ENCODE data around the gene MIEF1. TPM values are rescaled to one million over a fixed set of nuclear protein-coding genes. Genes with fewer than 3 reads are reported as not detected.

MIEF1 gene
- total RNA-seq, 1 donor from 2014 or later: 16.1 TPM

DNA sequence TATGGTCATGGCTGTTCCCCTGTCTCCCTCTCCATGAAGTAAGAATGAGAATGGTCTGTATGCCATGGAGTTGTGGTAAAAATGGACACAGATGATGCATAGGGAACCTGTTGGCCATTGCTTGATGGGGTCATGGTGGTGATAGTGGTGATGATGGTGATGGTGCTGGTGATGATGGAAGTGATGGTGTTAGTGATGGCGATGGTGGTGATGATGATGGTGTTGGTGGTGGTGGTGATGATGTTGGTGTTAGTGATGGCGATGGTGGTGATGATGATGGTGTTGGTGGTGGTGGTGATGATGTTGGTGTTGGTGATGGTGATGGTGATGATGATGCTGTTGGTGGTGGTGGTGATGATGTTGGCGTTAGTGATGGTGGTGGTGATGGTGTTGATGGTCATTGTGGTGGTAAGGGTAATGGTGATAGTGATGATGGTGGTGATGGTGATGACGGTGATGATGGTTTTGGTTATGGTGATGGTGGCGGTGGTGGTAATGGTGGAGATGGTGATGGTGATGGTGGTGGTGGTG lies 63.4 kb downstream of the MIEF1 start:
- no peak for ATAC-seq
- intact Hi-C loops (cut with micrococcal nuclease): no loop called here
- no peak for DNase-seq

DNA sequence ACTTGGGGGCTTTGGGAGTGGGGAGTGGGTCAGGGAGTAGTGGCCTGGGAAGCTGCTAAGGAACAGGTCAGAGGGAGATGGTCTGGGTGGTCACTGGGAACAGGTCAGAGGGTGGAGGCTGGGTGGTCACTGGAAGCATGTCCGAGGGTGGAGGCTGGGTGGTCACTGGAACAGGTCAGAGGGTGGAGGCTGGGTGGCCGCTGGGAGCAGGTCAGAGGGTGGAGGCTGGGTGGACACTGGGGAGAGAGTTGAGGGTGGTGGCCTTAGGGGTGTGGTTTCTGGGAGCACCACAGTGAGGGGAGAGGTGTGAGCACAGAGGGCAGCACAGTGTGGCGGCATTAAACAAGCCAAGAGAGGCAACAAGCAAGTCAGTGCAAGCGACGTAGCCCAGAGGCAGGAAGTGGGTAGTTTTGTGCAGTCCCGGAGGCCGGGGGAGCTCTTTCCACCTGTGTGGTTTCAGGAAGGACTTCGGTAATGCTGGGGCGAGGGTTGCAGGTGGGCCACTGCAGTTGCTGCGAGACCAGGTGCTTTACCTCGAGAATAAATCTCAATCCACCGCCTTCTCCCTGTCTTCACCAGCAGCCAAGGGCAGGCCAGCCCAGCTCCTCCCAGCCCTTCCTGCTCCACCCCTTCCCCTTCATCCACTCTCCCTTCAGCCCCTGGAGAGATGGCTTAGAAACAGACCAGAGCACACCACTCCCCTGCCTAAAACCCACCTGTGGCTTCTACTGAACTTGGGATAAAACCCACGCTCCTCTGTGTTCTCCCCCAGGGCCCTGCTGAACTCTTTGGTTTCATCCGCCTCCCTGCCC lies 65.3 kb downstream of the MIEF1 start:
- DNase-seq: no peak
- intact Hi-C loops (cut with micrococcal nuclease): no loop called here
- ATAC-seq: no peak

Other genes starting within 250 kb of the MIEF1 start
- 319 TPM for gene RPL3, start 182.7 kb upstream of the MIEF1 start, total RNA-seq
- 41.3 TPM for gene SYNGR1, start 152.3 kb upstream of the MIEF1 start, total RNA-seq
- 18.4 TPM for gene TAB1, start 102.5 kb upstream of the MIEF1 start, total RNA-seq
- gene MGAT3, start 45.3 kb upstream of the MIEF1 start, total RNA-seq: 6.3 TPM
- gene ATF4, start 18.3 kb downstream of the MIEF1 start, total RNA-seq: 214 TPM
- 58.1 TPM for gene RPS19BP1, start 30.5 kb downstream of the MIEF1 start, total RNA-seq
- not detected for gene CACNA1I, start 68.5 kb downstream of the MIEF1 start, total RNA-seq